GM13976 (cell line): ENCODE measurements around the gene OR6K3.
A peak's percentile ranks its signal among the peaks of the same experiment; 100 is the strongest.

Experiments used
- DNase-seq: peaks from one replicate; pipeline ENCODE4 v3.0.0; 2012; ENCODE audit warnings: low spot score
- CTCF ChIP-seq: IDR thresholded peaks from 2 replicates; pipeline ENCODE4 v1.5.1; 2012; ENCODE audit warnings: borderline replicate concordance, mild to moderate bottlenecking; ENCODE audit not compliant: insufficient read depth; ENCODE audit errors: extremely low read depth, missing control alignments, control extremely low read depth
- in situ Hi-C: fragments of 300-500 bp; cut with MboI; formaldehyde crosslinking; loops from one replicate; pipeline ENCODE4 v1.12.0; 2022; ENCODE audit warnings: low sequenced_read_pairs, mixed read lengths, inconsistent platforms; ENCODE audit not compliant: unreplicated experiment

OR6K3 gene

GRCh38 chr1:158730453-158730852 lies 9.9 kb upstream of the OR6K3 start:
- no peak for DNase-seq
- TF ChIP-seq CTCF = no peak
- in situ Hi-C loops = no loop called here

DNA sequence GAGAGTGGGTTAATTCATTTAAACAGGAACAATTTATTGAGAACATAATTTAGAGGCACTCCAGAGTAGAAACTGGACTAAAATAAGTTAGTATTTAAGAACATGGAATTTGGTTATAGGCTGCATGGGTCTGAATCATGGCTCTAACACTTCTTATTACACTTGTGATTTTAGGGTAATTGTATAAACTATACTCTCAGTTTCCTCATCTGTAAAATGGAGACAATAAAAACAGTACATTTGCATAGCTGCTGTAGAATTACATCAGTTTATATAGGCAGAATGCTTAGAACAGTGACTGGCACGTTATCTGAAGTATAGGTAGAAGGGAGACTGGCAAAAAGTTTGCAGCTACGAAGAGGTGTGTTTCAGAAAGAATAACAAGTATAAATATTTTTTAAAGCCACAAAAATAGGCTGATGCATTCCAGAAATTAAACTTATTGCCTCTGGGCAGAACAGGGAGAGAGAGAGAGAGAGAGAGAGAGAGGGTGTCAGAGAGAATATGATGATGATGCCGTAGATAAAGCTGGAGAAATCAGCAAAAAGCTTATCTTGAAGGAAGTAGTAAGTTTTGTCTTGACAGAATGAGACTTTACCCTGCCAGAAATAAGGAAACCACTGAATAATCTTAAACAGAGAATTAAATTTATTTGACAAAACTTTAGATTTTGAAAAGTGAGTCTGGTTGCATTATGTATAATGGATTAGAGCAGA lies 8.1 kb upstream of the OR6K3 start:
- TF ChIP-seq CTCF = no peak
- no peak for DNase-seq
- in situ Hi-C loops = no loop called here

DNA sequence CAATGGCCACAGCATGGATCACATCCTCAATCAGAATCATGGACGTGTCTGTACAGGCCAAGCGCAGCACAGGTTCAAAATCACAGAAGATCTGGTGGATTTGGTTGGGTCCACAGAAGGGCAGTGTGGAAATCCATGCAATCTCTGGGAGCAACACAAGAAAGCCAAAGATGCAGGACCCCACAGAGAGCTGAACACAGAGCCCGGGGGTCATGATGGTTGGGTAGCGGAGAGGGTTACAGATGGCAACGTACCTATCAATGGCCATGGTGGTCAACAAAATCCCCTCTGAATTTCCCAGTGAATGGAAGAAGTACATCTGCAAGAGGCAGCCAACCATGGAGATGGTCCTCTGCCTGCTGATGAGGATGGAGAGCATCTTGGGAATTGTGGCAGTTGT lies 3.9 kb upstream of the OR6K3 start:
- DNase-seq = no peak
- no peak for TF ChIP-seq CTCF
- in situ Hi-C loops = no loop called here

DNA sequence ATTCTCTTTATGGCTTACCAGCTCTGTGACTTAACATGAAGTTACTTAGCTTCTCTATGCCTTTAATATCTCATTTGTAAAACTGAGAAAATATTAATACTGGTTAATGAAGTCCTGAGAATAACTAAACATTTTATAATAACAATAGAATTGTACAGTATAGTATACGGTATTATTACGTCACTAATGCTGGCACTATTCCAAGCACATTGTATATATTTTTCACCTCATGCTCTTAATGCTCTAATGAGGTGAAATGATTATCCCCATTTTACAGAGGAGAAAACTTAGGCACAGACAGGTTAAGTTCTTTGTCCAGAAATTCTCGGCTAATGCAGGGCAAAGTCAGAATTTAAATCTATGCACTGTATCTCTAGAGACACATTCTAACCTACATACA lies 856 bp downstream of the OR6K3 start:
- DNase-seq = no peak
- in situ Hi-C loops = no loop called here
- TF ChIP-seq CTCF = no peak

GRCh38 chr1:158717344-158717743 lies 3.2 kb downstream of the OR6K3 start:
- in situ Hi-C loops = no loop called here
- no peak for TF ChIP-seq CTCF
- DNase-seq = no peak

DNA sequence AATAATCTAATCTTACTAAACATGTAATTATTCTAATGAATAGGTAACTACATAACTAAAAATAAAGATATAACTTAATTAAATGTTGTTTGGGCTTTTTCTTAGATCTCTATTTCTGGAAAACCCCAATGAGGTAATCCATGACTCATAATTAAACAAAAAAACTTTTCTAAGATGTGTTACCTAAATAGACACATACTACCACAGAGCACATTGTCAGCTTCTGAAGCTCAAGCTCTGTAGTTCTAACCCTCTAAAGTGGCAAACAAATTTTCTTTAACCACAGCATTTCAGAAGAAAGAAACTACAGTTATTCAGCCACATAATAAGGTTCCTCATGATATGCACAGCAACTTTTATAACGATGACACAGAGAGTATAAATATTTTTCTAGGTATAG lies 4.2 kb downstream of the OR6K3 start:
- DNase-seq = peak; percentile 5
- no peak for TF ChIP-seq CTCF
- in situ Hi-C loops = no loop called here

DNA sequence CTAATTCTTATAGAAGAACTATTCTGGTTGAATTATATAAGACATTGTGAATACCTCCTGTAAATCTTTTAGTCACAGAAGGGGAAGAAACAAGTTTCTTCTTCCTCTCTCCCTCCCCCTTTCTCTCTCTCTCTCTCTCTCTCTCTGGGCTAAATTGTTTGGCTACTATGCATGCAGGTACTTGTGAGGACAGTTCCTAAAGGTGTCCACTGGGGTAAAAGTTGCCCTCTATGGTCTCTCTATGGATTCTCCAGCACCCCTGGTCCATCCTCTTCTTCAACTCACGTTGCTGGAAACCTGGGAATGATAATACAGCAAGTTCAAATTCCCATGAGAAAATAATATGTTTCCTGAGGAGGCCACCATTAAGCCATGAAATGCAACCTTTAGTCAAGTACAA lies 5.8 kb downstream of the OR6K3 start:
- DNase-seq = no peak
- TF ChIP-seq CTCF = no peak
- in situ Hi-C loops = no loop called here
